Mesodermal cell (in vitro differentiated cells): ENCODE data around the gene GHRL.

Source experiments
- H3K27ac ChIP-seq: 2 replicates; pipeline ENCODE4 v1.7.0; 2013; ENCODE audit warnings: mild to moderate bottlenecking, low read depth, low read length, moderate library complexity; ENCODE audit not compliant: severe bottlenecking
- H3K36me3 ChIP-seq: 2 replicates; pipeline ENCODE4 v1.7.1; 2013; ENCODE audit warnings: mild to moderate bottlenecking, low read length, moderate library complexity; ENCODE audit not compliant: control insufficient read depth, insufficient read depth
- H3K4me1 ChIP-seq: one replicate; pipeline ENCODE4 v1.7.1; 2013; ENCODE audit warnings: mild to moderate bottlenecking, low read length; ENCODE audit not compliant: insufficient read depth, control insufficient read depth, poor library complexity, severe bottlenecking
- H3K4me3 ChIP-seq: 2 replicates; pipeline ENCODE4 v1.7.0; 2013; ENCODE audit warnings: low read length, control low read depth, mild to moderate bottlenecking; ENCODE audit not compliant: insufficient read depth, poor library complexity, severe bottlenecking; ENCODE audit errors: extremely low read depth
- H3K9me3 ChIP-seq: 2 replicates; pipeline ENCODE4 v1.7.1; 2013; ENCODE audit warnings: mild to moderate bottlenecking, low read length, moderate library complexity; ENCODE audit not compliant: control insufficient read depth
- WGBS, 2 experiments: methylation state at CpG; one replicate each; pipeline ENCODE4 v1.1.5; 2013; ENCODE audit warnings: missing lambda C conversion rate in 2 of 2; ENCODE audit not compliant: insufficient coverage in 2 of 2; 5-methylcytosine and 5-hydroxymethylcytosine counted together

The GHRL gene

GRCh38 chr3:10286596-10287295 lies 6.0 kb downstream of the GHRL start:
- H3K4me3 ChIP-seq: no peak overlapping the region
- 56 to 78% methylated on average over 1 to 2 of the region's 2 CpGs for WGBS, 2 experiments
- no peak overlapping the region for H3K27ac ChIP-seq
- H3K36me3 ChIP-seq: peaks cover 51% of the 10 kb centered on the region
- no peaks in the 10 kb centered on the region for H3K9me3 ChIP-seq
- H3K4me1 ChIP-seq: peaks cover 6% of the 10 kb centered on the region

GRCh38 chr3:10286133-10286524 lies 6.6 kb downstream of the GHRL start:
- 94% methylated on average over 3 of the region's 5 CpGs; no CpG with 5 or more reads in 1 of the 2 experiments for WGBS, 2 experiments
- Histone ChIP-seq H3K4me3 (no peak overlapping the region), H3K4me1 (peaks cover 6% of the 10 kb centered on the region), H3K36me3 (peaks cover 51% of the 10 kb centered on the region), H3K9me3 (no peaks in the 10 kb centered on the region), H3K27ac (no peak overlapping the region)

- WGBS, 2 experiments: 94 to 96% methylated on average over 7 to 10 of the region's 12 CpGs
- no peak overlapping the region for H3K4me3 ChIP-seq
- H3K36me3 ChIP-seq: peaks cover 53% of the 10 kb centered on the region
- no peak overlapping the region for H3K27ac ChIP-seq
- no peaks in the 10 kb centered on the region for H3K9me3 ChIP-seq
- peaks cover 6% of the 10 kb centered on the region for H3K4me1 ChIP-seq
These were observed 7.2 kb downstream of the GHRL start for GRCh38 chr3:10285272-10286132.

GRCh38 chr3:10284496-10284895 lies 8.3 kb downstream of the GHRL start:
- Histone ChIP-seq H3K4me1 (peaks cover 6% of the 10 kb centered on the region), H3K36me3 (peaks cover 57% of the 10 kb centered on the region), H3K4me3 (no peak overlapping the region), H3K9me3 (no peaks in the 10 kb centered on the region), H3K27ac (no peak overlapping the region)
- WGBS, 2 experiments: 85 to 92% methylated on average over 9 of the region's 9 CpGs

- Histone ChIP-seq H3K4me3 (no peak overlapping the region), H3K27ac (no peak overlapping the region), H3K4me1 (peaks cover 6% of the 10 kb centered on the region), H3K36me3 (peaks cover 65% of the 10 kb centered on the region), H3K9me3 (no peaks in the 10 kb centered on the region)
- WGBS, 2 experiments: 100% methylated on average over 5 of the region's 5 CpGs
These were observed 9.1 kb downstream of the GHRL start for GRCh38 chr3:10283638-10284037.

GRCh38 chr3:10281951-10282350 lies 10.8 kb downstream of the GHRL start:
- no peak overlapping the region for H3K27ac ChIP-seq
- peaks cover 64% of the 10 kb centered on the region for H3K36me3 ChIP-seq
- no peak overlapping the region for H3K4me3 ChIP-seq
- H3K9me3 ChIP-seq: no peaks in the 10 kb centered on the region
- peaks cover 6% of the 10 kb centered on the region for H3K4me1 ChIP-seq
- WGBS, 2 experiments: 95% methylated on average over 3 of the region's 5 CpGs; no CpG with 5 or more reads in 1 of the 2 experiments

GRCh38 chr3:10280571-10280970 lies 12.2 kb downstream of the GHRL start:
- Histone ChIP-seq H3K4me1 (no peaks in the 10 kb centered on the region), H3K27ac (no peak overlapping the region), H3K4me3 (no peak overlapping the region), H3K36me3 (peaks cover 67% of the 10 kb centered on the region), H3K9me3 (no peaks in the 10 kb centered on the region)
- 88 to 100% methylated on average over 3 to 4 of the region's 6 CpGs for WGBS, 2 experiments

GRCh38 chr3:10280177-10280529 lies 12.6 kb downstream of the GHRL start:
- H3K9me3 ChIP-seq: no peaks in the 10 kb centered on the region
- no peak overlapping the region for H3K27ac ChIP-seq
- 88 to 94% methylated on average over 3 to 5 of the region's 5 CpGs for WGBS, 2 experiments
- no peaks in the 10 kb centered on the region for H3K4me1 ChIP-seq
- H3K4me3 ChIP-seq: no peak overlapping the region
- peaks cover 68% of the 10 kb centered on the region for H3K36me3 ChIP-seq

- WGBS, 2 experiments: 92 to 94% methylated on average over 9 to 11 of the region's 13 CpGs
- H3K36me3 ChIP-seq: peaks cover 66% of the 10 kb centered on the region
- H3K27ac ChIP-seq: no peak overlapping the region
- no peaks in the 10 kb centered on the region for H3K4me1 ChIP-seq
- no peaks in the 10 kb centered on the region for H3K9me3 ChIP-seq
- no peak overlapping the region for H3K4me3 ChIP-seq
These were observed 13.2 kb downstream of the GHRL start for GRCh38 chr3:10279384-10280176.

- no peaks in the 10 kb centered on the region for H3K9me3 ChIP-seq
- peaks cover 65% of the 10 kb centered on the region for H3K36me3 ChIP-seq
- H3K4me3 ChIP-seq: no peak overlapping the region
- no peaks in the 10 kb centered on the region for H3K4me1 ChIP-seq
- H3K27ac ChIP-seq: no peak overlapping the region
- 100% methylated on average over 1 of the region's 1 CpG; no CpG with 5 or more reads in 1 of the 2 experiments for WGBS, 2 experiments
These were observed 14.2 kb downstream of the GHRL start for GRCh38 chr3:10278501-10278900.
